ENCODE measurements around the gene FAM151B. TPM values are rescaled to one million over a fixed set of nuclear protein-coding genes. Genes with fewer than 3 reads are reported as not detected.
"Not testable (repeated sequence)": the region's sequence is repeated elsewhere in the genome, so short reads cannot be mapped to it uniquely, and the experiment has no call there.

FAM151B gene
- total RNA-seq, 1 experiment from 2014 or later = 0.60 TPM

- Histone ChIP-seq H3K79me2 (ENCODE audit: low read length) (no peaks in the 10 kb centered on the region), H3K4me3 (ENCODE audit: low read length) (no peak overlapping the region), H3K36me3 (ENCODE audit: insufficient read depth, low read length) (no peaks in the 10 kb centered on the region), H4K20me1 (ENCODE audit: insufficient read depth, low read depth, low read length) (no peaks in the 10 kb centered on the region), H3K27ac (ENCODE audit: low read length) (no peak overlapping the region), H3K27me3 (ENCODE audit: low read length) (no peaks in the 10 kb centered on the region), H2AFZ (ENCODE audit: low read length) (no peak overlapping the region), H3K9ac (ENCODE audit: low read length) (no peak overlapping the region), H3K4me1 (ENCODE audit: low read length) (peaks cover 5% of the 10 kb centered on the region), H3K9me3 (ENCODE audit: low read length) (no peaks in the 10 kb centered on the region), H3K9me2 (replicated peaks; ENCODE audit: insufficient read depth, low read length) (no peaks in the 10 kb centered on the region), H3K4me2 (ENCODE audit: low read depth, low read length, poor library complexity, severe bottlenecking) (no peak overlapping the region)
- DNase-seq = no peak
Observed at GRCh38 chr5:80491296-80491695, 3.4 kb downstream of the FAM151B start.

GRCh38 chr5:80492741-80493140 is 4.8 kb downstream of the FAM151B start:
- Histone ChIP-seq H3K9ac (ENCODE audit: low read length) (no peak overlapping the region), H3K4me1 (ENCODE audit: low read length) (peaks cover under 1% of the 10 kb centered on the region), H3K4me2 (ENCODE audit: low read depth, low read length, poor library complexity, severe bottlenecking) (no peak overlapping the region), H4K20me1 (ENCODE audit: insufficient read depth, low read depth, low read length) (no peaks in the 10 kb centered on the region), H2AFZ (ENCODE audit: low read length) (no peak overlapping the region), H3K79me2 (ENCODE audit: low read length) (no peaks in the 10 kb centered on the region), H3K4me3 (ENCODE audit: low read length) (no peak overlapping the region), H3K27ac (ENCODE audit: low read length) (no peak overlapping the region), H3K27me3 (ENCODE audit: low read length) (no peaks in the 10 kb centered on the region), H3K9me2 (replicated peaks; ENCODE audit: insufficient read depth, low read length) (no peaks in the 10 kb centered on the region), H3K9me3 (ENCODE audit: low read length) (no peaks in the 10 kb centered on the region), H3K36me3 (ENCODE audit: insufficient read depth, low read length) (no peaks in the 10 kb centered on the region)
- no peak for DNase-seq

- H3K9me3 ChIP-seq (ENCODE audit: low read length); H3K27me3 ChIP-seq (ENCODE audit: low read length); H2AFZ ChIP-seq (ENCODE audit: low read length); H3K36me3 ChIP-seq (ENCODE audit: insufficient read depth, low read length); H3K4me3 ChIP-seq (ENCODE audit: low read length); H3K4me1 ChIP-seq (ENCODE audit: low read length); H3K27ac ChIP-seq (ENCODE audit: low read length); H3K79me2 ChIP-seq (ENCODE audit: low read length); H4K20me1 ChIP-seq (ENCODE audit: insufficient read depth, low read depth, low read length); H3K4me2 ChIP-seq (ENCODE audit: low read depth, low read length, poor library complexity, severe bottlenecking); H3K9ac ChIP-seq (ENCODE audit: low read length); H3K9me2 ChIP-seq (replicated peaks; ENCODE audit: insufficient read depth, low read length); DNase-seq: not testable (repeated sequence)
Observed at GRCh38 chr5:80493443-80493842, 5.5 kb downstream of the FAM151B start.

GRCh38 chr5:80495891-80496290 is 8.0 kb downstream of the FAM151B start:
- no peak overlapping the region for H3K4me2 ChIP-seq (ENCODE audit: low read depth, low read length, poor library complexity, severe bottlenecking)
- no peaks in the 10 kb centered on the region for H3K9me2 ChIP-seq (replicated peaks; ENCODE audit: insufficient read depth, low read length)
- no peak overlapping the region for H3K27ac ChIP-seq (ENCODE audit: low read length)
- no peak for DNase-seq
- H4K20me1 ChIP-seq (ENCODE audit: insufficient read depth, low read depth, low read length) = no peaks in the 10 kb centered on the region
- H3K79me2 ChIP-seq (ENCODE audit: low read length) = no peaks in the 10 kb centered on the region
- no peak overlapping the region for H3K9ac ChIP-seq (ENCODE audit: low read length)
- H3K4me3 ChIP-seq (ENCODE audit: low read length) = no peak overlapping the region
- H3K36me3 ChIP-seq (ENCODE audit: insufficient read depth, low read length) = no peaks in the 10 kb centered on the region
- no peak overlapping the region for H2AFZ ChIP-seq (ENCODE audit: low read length)
- H3K27me3 ChIP-seq (ENCODE audit: low read length) = no peaks in the 10 kb centered on the region
- H3K4me1 ChIP-seq (ENCODE audit: low read length) = no peaks in the 10 kb centered on the region
- H3K9me3 ChIP-seq (ENCODE audit: low read length) = no peaks in the 10 kb centered on the region

GRCh38 chr5:80502800-80503199 is 14.9 kb downstream of the FAM151B start:
- no peaks in the 10 kb centered on the region for H3K36me3 ChIP-seq (ENCODE audit: insufficient read depth, low read length)
- H3K27me3 ChIP-seq (ENCODE audit: low read length) = no peaks in the 10 kb centered on the region
- no peaks in the 10 kb centered on the region for H3K4me1 ChIP-seq (ENCODE audit: low read length)
- no peak overlapping the region for H3K4me3 ChIP-seq (ENCODE audit: low read length)
- DNase-seq = no peak
- no peaks in the 10 kb centered on the region for H3K79me2 ChIP-seq (ENCODE audit: low read length)
- H3K9me2 ChIP-seq (replicated peaks; ENCODE audit: insufficient read depth, low read length) = no peaks in the 10 kb centered on the region
- no peak overlapping the region for H2AFZ ChIP-seq (ENCODE audit: low read length)
- no peak overlapping the region for H3K9ac ChIP-seq (ENCODE audit: low read length)
- no peaks in the 10 kb centered on the region for H4K20me1 ChIP-seq (ENCODE audit: insufficient read depth, low read depth, low read length)
- no peak overlapping the region for H3K27ac ChIP-seq (ENCODE audit: low read length)
- no peak overlapping the region for H3K4me2 ChIP-seq (ENCODE audit: low read depth, low read length, poor library complexity, severe bottlenecking)
- H3K9me3 ChIP-seq (ENCODE audit: low read length) = no peaks in the 10 kb centered on the region

GRCh38 chr5:80503641-80504040 is 15.7 kb downstream of the FAM151B start:
- Histone ChIP-seq H3K27ac (ENCODE audit: low read length) (no peak overlapping the region), H2AFZ (ENCODE audit: low read length) (no peak overlapping the region), H3K27me3 (ENCODE audit: low read length) (no peaks in the 10 kb centered on the region), H3K9ac (ENCODE audit: low read length) (no peak overlapping the region), H3K9me2 (replicated peaks; ENCODE audit: insufficient read depth, low read length) (no peaks in the 10 kb centered on the region), H3K4me2 (ENCODE audit: low read depth, low read length, poor library complexity, severe bottlenecking) (no peak overlapping the region), H3K4me1 (ENCODE audit: low read length) (no peaks in the 10 kb centered on the region), H3K4me3 (ENCODE audit: low read length) (no peak overlapping the region), H3K36me3 (ENCODE audit: insufficient read depth, low read length) (no peaks in the 10 kb centered on the region), H4K20me1 (ENCODE audit: insufficient read depth, low read depth, low read length) (no peaks in the 10 kb centered on the region), H3K79me2 (ENCODE audit: low read length) (no peaks in the 10 kb centered on the region), H3K9me3 (ENCODE audit: low read length) (no peaks in the 10 kb centered on the region)
- no peak for DNase-seq

GRCh38 chr5:80504833-80505232 is 16.9 kb downstream of the FAM151B start:
- no peaks in the 10 kb centered on the region for H3K9me2 ChIP-seq (replicated peaks; ENCODE audit: insufficient read depth, low read length)
- no peaks in the 10 kb centered on the region for H3K4me1 ChIP-seq (ENCODE audit: low read length)
- H3K4me2 ChIP-seq (ENCODE audit: low read depth, low read length, poor library complexity, severe bottlenecking) = no peak overlapping the region
- no peak for DNase-seq
- no peak overlapping the region for H3K9ac ChIP-seq (ENCODE audit: low read length)
- no peak overlapping the region for H3K27ac ChIP-seq (ENCODE audit: low read length)
- no peaks in the 10 kb centered on the region for H4K20me1 ChIP-seq (ENCODE audit: insufficient read depth, low read depth, low read length)
- no peaks in the 10 kb centered on the region for H3K9me3 ChIP-seq (ENCODE audit: low read length)
- no peak overlapping the region for H3K4me3 ChIP-seq (ENCODE audit: low read length)
- H2AFZ ChIP-seq (ENCODE audit: low read length) = no peak overlapping the region
- no peaks in the 10 kb centered on the region for H3K27me3 ChIP-seq (ENCODE audit: low read length)
- H3K79me2 ChIP-seq (ENCODE audit: low read length) = no peaks in the 10 kb centered on the region
- H3K36me3 ChIP-seq (ENCODE audit: insufficient read depth, low read length) = no peaks in the 10 kb centered on the region

- Histone ChIP-seq H3K4me2 (ENCODE audit: low read depth, low read length, poor library complexity, severe bottlenecking) (no peak overlapping the region), H2AFZ (ENCODE audit: low read length) (no peak overlapping the region), H3K27me3 (ENCODE audit: low read length) (no peaks in the 10 kb centered on the region), H4K20me1 (ENCODE audit: insufficient read depth, low read depth, low read length) (no peaks in the 10 kb centered on the region), H3K36me3 (ENCODE audit: insufficient read depth, low read length) (no peaks in the 10 kb centered on the region), H3K9me2 (replicated peaks; ENCODE audit: insufficient read depth, low read length) (no peaks in the 10 kb centered on the region), H3K9me3 (ENCODE audit: low read length) (no peaks in the 10 kb centered on the region), H3K4me3 (ENCODE audit: low read length) (no peak overlapping the region), H3K9ac (ENCODE audit: low read length) (no peak overlapping the region), H3K4me1 (ENCODE audit: low read length) (no peaks in the 10 kb centered on the region), H3K27ac (ENCODE audit: low read length) (no peak overlapping the region), H3K79me2 (ENCODE audit: low read length) (no peaks in the 10 kb centered on the region)
- no peak for DNase-seq
Observed at GRCh38 chr5:80507663-80508062, 19.8 kb downstream of the FAM151B start.

GRCh38 chr5:80508844-80509243 is 20.9 kb downstream of the FAM151B start:
- H3K27ac ChIP-seq (ENCODE audit: low read length) = no peak overlapping the region
- no peaks in the 10 kb centered on the region for H3K79me2 ChIP-seq (ENCODE audit: low read length)
- no peaks in the 10 kb centered on the region for H3K27me3 ChIP-seq (ENCODE audit: low read length)
- no peaks in the 10 kb centered on the region for H3K4me1 ChIP-seq (ENCODE audit: low read length)
- no peaks in the 10 kb centered on the region for H3K9me2 ChIP-seq (replicated peaks; ENCODE audit: insufficient read depth, low read length)
- no peaks in the 10 kb centered on the region for H3K9me3 ChIP-seq (ENCODE audit: low read length)
- no peaks in the 10 kb centered on the region for H4K20me1 ChIP-seq (ENCODE audit: insufficient read depth, low read depth, low read length)
- H2AFZ ChIP-seq (ENCODE audit: low read length) = no peak overlapping the region
- H3K36me3 ChIP-seq (ENCODE audit: insufficient read depth, low read length) = no peaks in the 10 kb centered on the region
- DNase-seq = no peak
- no peak overlapping the region for H3K4me2 ChIP-seq (ENCODE audit: low read depth, low read length, poor library complexity, severe bottlenecking)
- no peak overlapping the region for H3K9ac ChIP-seq (ENCODE audit: low read length)
- H3K4me3 ChIP-seq (ENCODE audit: low read length) = no peak overlapping the region
